ENCODE measurements around the gene KRT82. TPM values are rescaled to one million over a fixed set of nuclear protein-coding genes. Genes with fewer than 3 reads are reported as not detected.

The KRT82 gene
- total RNA-seq, 2 donors from 2014 or later = not detected

- H3K9ac ChIP-seq (ENCODE audit: extremely low read depth, low read length, poor library complexity, severe bottlenecking) = no peak overlapping the region
- 87 to 100% methylated on average over 1 to 3 of the region's 3 CpGs for WGBS, 2 experiments (ENCODE audit: insufficient coverage in 1 of 2, insufficient read length in 1 of 2)
- H3K4me3 ChIP-seq (ENCODE audit: low read length) = no peak overlapping the region
- no peak for TF ChIP-seq CTCF (conservative IDR thresholded peaks at IDR 0.05)
- no peak for DNase-seq
- no peaks in the 10 kb centered on the region for H3K36me3 ChIP-seq (ENCODE audit: control insufficient read depth, insufficient read depth, low read length)
- Mint-ChIP-seq H3K4me1 (no peaks in the 10 kb centered on the region), H3K36me3 (ENCODE audit: low read depth) (no peaks in the 10 kb centered on the region), H3K9me3 (no peaks in the 10 kb centered on the region), H3K27me3 (ENCODE audit: insufficient read depth) (peaks cover 23% of the 10 kb centered on the region), H3K27ac (no peak overlapping the region), H3K4me3 (no peak overlapping the region)
- peaks cover 10% of the 10 kb centered on the region for H3K9me3 ChIP-seq (ENCODE audit: control insufficient read depth, low read length)
- peaks cover 31% of the 10 kb centered on the region for H3K27me3 ChIP-seq (ENCODE audit: control insufficient read depth, insufficient read depth, low read length, poor library complexity, severe bottlenecking)
- no peaks in the 10 kb centered on the region for H3K4me1 ChIP-seq (ENCODE audit: control insufficient read depth, insufficient read depth, low read length)
- no peak overlapping the region for H3K27ac ChIP-seq (ENCODE audit: low read depth, low read length)
Observed at GRCh38 chr12:52371716-52372115, 34.4 kb downstream of the KRT82 start.

- no peak overlapping the region for H3K27ac Mint-ChIP-seq
- peaks cover 20% of the 10 kb centered on the region for H3K27me3 Mint-ChIP-seq (ENCODE audit: insufficient read depth)
Observed at GRCh38 chr12:52370926-52371608, 35.1 kb downstream of the KRT82 start.

GRCh38 chr12:52369809-52370208 lies 36.3 kb downstream of the KRT82 start:
- Histone ChIP-seq H3K9ac (ENCODE audit: extremely low read depth, low read length, poor library complexity, severe bottlenecking) (no peak overlapping the region), H3K36me3 (ENCODE audit: control insufficient read depth, insufficient read depth, low read length) (no peaks in the 10 kb centered on the region), H3K27ac (ENCODE audit: low read depth, low read length) (no peak overlapping the region), H3K9me3 (ENCODE audit: control insufficient read depth, low read length) (peaks cover 10% of the 10 kb centered on the region), H3K4me3 (ENCODE audit: low read length) (no peak overlapping the region), H3K27me3 (ENCODE audit: control insufficient read depth, insufficient read depth, low read length, poor library complexity, severe bottlenecking) (peaks cover 25% of the 10 kb centered on the region), H3K4me1 (ENCODE audit: control insufficient read depth, insufficient read depth, low read length) (no peaks in the 10 kb centered on the region)
- H3K27ac Mint-ChIP-seq = no peak overlapping the region
- no peak for DNase-seq
- H3K36me3 Mint-ChIP-seq (ENCODE audit: low read depth) = no peaks in the 10 kb centered on the region
- H3K4me1 Mint-ChIP-seq = no peaks in the 10 kb centered on the region
- no peak overlapping the region for H3K4me3 Mint-ChIP-seq
- no peak for TF ChIP-seq CTCF (conservative IDR thresholded peaks at IDR 0.05)
- H3K9me3 Mint-ChIP-seq = no peaks in the 10 kb centered on the region
- peaks cover 18% of the 10 kb centered on the region for H3K27me3 Mint-ChIP-seq (ENCODE audit: insufficient read depth)
- WGBS, 2 experiments (ENCODE audit: insufficient coverage in 1 of 2, insufficient read length in 1 of 2) = 67 to 85% methylated on average over 1 to 6 of the region's 6 CpGs

More at GRCh38 chr12:52370926-52371608, 35.1 kb downstream of the KRT82 start:
- Mint-ChIP-seq H3K36me3 (ENCODE audit: low read depth) (no peaks in the 10 kb centered on the region), H3K4me3 (no peak overlapping the region), H3K9me3 (no peaks in the 10 kb centered on the region), H3K4me1 (no peaks in the 10 kb centered on the region)
- no peak overlapping the region for H3K4me3 ChIP-seq (ENCODE audit: low read length)
- no peaks in the 10 kb centered on the region for H3K4me1 ChIP-seq (ENCODE audit: control insufficient read depth, insufficient read depth, low read length)
- peaks cover 10% of the 10 kb centered on the region for H3K9me3 ChIP-seq (ENCODE audit: control insufficient read depth, low read length)
- no peak for TF ChIP-seq CTCF (conservative IDR thresholded peaks at IDR 0.05)
- DNase-seq = no peak
- no peaks in the 10 kb centered on the region for H3K36me3 ChIP-seq (ENCODE audit: control insufficient read depth, insufficient read depth, low read length)
- 77 to 87% methylated on average over 7 to 12 of the region's 12 CpGs for WGBS, 2 experiments (ENCODE audit: insufficient coverage in 1 of 2, insufficient read length in 1 of 2)
- peaks cover 30% of the 10 kb centered on the region for H3K27me3 ChIP-seq (ENCODE audit: control insufficient read depth, insufficient read depth, low read length, poor library complexity, severe bottlenecking)
- no peak overlapping the region for H3K27ac ChIP-seq (ENCODE audit: low read depth, low read length)
- no peak overlapping the region for H3K9ac ChIP-seq (ENCODE audit: extremely low read depth, low read length, poor library complexity, severe bottlenecking)

All from endodermal cell (in vitro differentiated cells).